DMS79 treated with DMSO at 0.1 percent for 48 hours (cell line): Measurements from ENCODE around the gene AFAP1L2.

Source experiments
- DNase-seq: peaks from one replicate; lab custom pipeline; 2025; lab: John Stamatoyannopoulos, UW

AFAP1L2 gene

GRCh38 chr10:114311496-114312209, 92.6 kb downstream of the AFAP1L2 start:
- DNase-seq, result no peak

GRCh38 chr10:114311023-114311422, 93.3 kb downstream of the AFAP1L2 start:
- no peak for DNase-seq

DNA sequence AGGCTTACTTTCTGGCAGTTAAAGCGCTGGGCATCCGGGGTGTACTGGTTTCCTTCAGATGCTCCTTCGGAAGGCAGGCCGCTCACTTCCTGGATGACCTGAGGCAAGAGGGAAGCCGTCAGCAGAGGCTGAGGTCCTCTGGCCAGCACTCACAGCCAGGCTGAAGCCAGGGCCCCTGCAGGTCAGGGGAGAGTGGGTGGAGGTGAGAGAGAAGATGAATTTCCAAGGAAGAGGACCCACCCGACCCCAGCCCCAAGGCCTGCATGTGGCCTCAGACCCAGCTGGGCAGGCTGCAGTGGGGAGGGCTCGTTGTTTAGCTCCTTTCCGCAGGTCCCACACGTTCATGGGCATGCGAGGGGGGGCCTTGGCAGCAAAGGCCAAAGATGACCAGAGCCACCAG, 94.0 kb downstream of the AFAP1L2 start:
- DNase-seq, result no peak

GRCh38 chr10:114309364-114309651, 95.0 kb downstream of the AFAP1L2 start:
- DNase-seq, result no peak

GRCh38 chr10:114308531-114309363, 95.6 kb downstream of the AFAP1L2 start:
- no peak for DNase-seq

GRCh38 chr10:114307731-114308130, 96.6 kb downstream of the AFAP1L2 start:
- DNase-seq, result no peak

DNA sequence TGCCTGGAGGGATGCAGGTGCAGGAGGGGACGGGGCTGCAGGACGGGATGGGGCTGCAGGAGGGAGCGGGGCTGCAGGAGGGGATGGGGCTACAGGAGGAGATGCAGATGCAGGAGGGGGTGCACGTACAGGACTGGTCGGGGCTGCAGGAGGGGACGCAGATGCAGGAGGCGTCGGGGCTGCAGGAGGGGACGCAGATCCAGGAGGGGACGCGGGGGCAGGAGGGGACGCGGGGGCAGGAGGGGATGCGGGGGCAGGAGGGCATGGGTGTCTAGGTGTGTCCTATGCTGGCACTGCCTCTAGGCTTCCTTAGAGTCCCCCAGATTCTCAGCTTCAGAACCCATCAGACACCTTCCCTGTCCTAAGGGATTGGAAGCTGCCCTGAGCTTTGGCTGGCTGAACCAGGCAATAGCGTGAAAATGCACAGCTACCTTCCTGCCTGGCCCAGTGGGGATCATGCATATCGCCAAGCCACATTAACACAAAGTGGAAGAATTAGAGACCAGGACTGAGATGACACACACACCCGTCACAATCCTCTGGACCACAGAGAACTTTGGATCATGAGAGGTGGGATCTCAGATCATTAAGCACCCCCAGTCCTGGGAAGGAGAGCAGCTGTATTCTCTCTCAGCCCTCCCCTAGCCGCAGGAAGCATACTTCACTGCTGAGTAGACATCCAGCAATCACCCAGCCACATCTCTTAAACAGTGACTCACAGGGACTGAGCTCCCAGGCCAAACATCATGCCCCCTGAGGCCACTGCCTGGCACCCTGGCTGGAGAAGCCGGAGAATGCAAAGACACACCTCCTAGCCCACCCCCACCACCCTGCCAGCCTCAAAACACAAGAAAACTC, 98.0 kb downstream of the AFAP1L2 start:
- no peak for DNase-seq

GRCh38 chr10:114305521-114305925, 98.8 kb downstream of the AFAP1L2 start:
- DNase-seq, result no peak

DNA sequence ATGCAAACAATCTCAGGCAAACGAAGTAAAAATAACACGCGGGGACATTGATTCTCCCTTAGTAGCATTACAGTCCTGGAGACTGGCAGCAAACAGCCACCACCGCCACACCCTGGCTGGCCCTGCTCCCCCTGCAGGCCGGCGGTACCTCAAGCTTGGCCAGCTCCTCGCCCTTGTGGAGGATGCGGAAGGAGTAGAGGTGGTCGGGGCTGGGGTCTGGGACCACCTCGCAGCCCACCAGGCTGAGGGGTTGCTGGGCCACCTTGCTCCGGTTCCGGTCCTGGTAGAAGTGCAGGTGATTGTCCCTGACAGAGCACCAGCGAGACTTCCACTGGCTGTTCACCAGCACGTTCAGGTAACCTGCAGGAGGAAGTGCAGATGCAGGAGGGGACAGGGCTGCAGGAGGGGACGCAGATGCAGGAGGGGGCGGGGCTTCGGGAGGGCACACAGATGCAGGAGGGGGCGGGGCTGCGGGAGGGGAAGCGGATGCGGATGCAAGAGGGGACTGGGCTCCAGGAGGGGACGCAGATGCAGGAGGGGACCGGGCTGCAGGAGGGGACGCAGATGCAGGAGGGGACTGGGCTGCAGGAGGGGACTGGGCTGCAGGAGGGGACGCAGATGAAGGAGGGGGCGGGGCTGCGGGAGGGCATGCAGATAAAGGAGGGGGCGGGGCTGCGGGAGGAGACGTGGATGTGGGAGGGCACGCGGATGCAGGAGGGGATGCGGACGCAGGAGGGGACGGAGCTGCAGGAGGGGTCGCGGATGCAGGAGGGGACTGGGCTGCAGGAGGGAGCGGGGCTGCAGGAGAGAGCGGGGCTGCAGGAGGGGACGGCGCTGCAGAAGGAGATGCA, 99.5 kb downstream of the AFAP1L2 start:
- peak; percentile 31 for DNase-seq

- DNase-seq, result peak; percentile 60
Observed at GRCh38 chr10:114304017-114304570, 100.2 kb downstream of the AFAP1L2 start.

- no peak for DNase-seq
Observed at GRCh38 chr10:114303556-114303955, 100.7 kb downstream of the AFAP1L2 start.

- no peak for DNase-seq
Observed at GRCh38 chr10:114301951-114302710, 102.2 kb downstream of the AFAP1L2 start.

- DNase-seq, result no peak
Observed at GRCh38 chr10:114301177-114301576, 103.1 kb downstream of the AFAP1L2 start.

- no peak for DNase-seq
Observed at GRCh38 chr10:114300036-114300645, 104.2 kb downstream of the AFAP1L2 start.

DNA sequence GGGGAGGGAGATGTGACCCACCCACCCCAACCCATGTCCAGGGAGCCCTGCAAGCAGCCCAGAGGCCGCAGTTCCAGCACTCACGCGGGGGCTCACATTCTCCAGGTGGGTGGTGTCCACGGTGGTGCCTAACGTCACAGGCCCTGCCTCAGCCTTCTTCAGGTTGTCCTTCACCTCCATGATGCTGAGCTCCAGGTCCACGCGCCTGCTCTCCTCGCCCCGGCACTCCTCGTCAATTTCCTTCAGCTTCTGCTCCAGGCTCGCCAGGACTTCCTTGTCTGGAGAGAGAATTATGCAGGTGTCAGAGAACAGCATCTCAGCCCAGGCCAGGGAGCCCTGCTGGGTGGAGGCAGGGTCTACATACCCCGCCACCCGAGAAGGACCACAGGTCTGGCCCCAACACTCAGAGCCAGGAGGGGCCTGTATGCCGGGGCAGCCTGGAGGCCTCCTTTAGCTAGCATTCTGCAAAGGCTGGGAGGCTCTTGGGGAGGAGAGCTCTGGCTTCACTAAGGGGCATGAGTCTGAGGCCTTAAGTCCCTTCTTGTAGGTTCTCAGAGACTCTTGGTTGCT, 107.1 kb downstream of the AFAP1L2 start:
- DNase-seq, result no peak

- DNase-seq, result no peak
Observed at GRCh38 chr10:114295393-114295792, 108.9 kb downstream of the AFAP1L2 start.

GRCh38 chr10:114294549-114294948, 109.8 kb downstream of the AFAP1L2 start:
- no peak for DNase-seq

DNA sequence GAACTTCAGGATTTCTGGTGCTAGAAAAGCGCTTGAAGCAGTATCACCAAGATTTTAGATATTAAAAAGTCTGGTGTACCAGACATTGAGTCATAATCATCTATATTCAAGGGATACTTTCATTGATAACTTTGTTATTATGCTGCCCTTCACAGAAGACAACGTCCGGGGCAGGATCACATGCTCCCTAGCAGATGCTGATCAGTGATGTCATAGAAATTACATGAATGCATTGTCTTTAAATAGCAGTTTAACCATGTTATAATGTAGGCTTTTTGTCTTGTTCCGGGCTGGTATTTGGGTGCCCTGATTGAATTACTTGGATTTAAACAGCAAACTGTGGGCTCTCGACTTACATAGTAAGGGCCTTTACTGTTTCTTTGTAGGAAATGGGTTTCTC, 111.2 kb downstream of the AFAP1L2 start:
- DNase-seq, result no peak

- no peak for DNase-seq
Observed at GRCh38 chr10:114291516-114291915, 112.8 kb downstream of the AFAP1L2 start.

GRCh38 chr10:114291076-114291475, 113.2 kb downstream of the AFAP1L2 start:
- no peak for DNase-seq
